Measurements from ENCODE around the gene MOK. TPM values are rescaled to one million over a fixed set of nuclear protein-coding genes. Genes with fewer than 3 reads are reported as not detected.

The MOK gene
- total and polyA plus RNA-seq, 9 donors, result 8.6 to 14.0 (median 9.9) TPM

GRCh38 chr14:102234331-102235264 lies 70.4 kb downstream of the MOK start:
- WGBS (ENCODE audit: insufficient coverage), result 66% methylated on average over 32 of the region's 34 CpGs
- no peaks in the 10 kb centered on the region for H3K9me3 ChIP-seq (replicated peaks; ENCODE audit: control insufficient read depth, low read depth, low read length)
- H3K27ac ChIP-seq (ENCODE audit: low read length), result no peak overlapping the region
- H3K36me3 ChIP-seq (ENCODE audit: control insufficient read depth, insufficient read depth, low read length), result peaks cover 3% of the 10 kb centered on the region
- H3K4me1 ChIP-seq (ENCODE audit: control insufficient read depth, insufficient read depth, low read length), result peaks cover 2% of the 10 kb centered on the region
- DNase-seq, result no peak
- no peaks in the 10 kb centered on the region for H3K27me3 ChIP-seq (ENCODE audit: control insufficient read depth, insufficient read depth, low read length)
- H3K4me3 ChIP-seq (ENCODE audit: low read length), result peak overlapping the region; percentile 15

DNA sequence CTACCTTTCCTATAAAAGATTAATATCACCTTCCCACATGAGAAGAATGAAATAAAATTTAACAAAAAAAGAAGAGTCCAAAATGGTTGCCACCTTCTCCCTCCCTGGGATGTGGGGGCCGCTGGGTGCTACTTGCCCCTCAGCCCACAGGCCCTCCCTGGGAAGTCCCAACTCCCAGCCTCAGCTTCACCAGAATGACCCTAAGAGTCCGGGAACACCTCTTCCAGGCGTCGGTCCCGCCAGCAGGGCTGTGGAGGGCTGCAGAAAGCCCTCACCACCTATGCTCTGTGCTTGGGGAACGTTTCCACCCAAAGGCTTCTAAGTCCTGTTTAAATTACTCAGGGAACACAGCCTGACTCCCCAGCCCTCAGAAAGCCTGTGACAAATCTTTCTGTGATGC lies 71.9 kb downstream of the MOK start:
- H3K36me3 ChIP-seq (ENCODE audit: control insufficient read depth, insufficient read depth, low read length), result peaks cover 5% of the 10 kb centered on the region
- 90% methylated on average over 6 of the region's 6 CpGs for WGBS (ENCODE audit: insufficient coverage)
- no peak overlapping the region for H3K27ac ChIP-seq (ENCODE audit: low read length)
- peaks cover 2% of the 10 kb centered on the region for H3K4me1 ChIP-seq (ENCODE audit: control insufficient read depth, insufficient read depth, low read length)
- H3K27me3 ChIP-seq (ENCODE audit: control insufficient read depth, insufficient read depth, low read length), result no peaks in the 10 kb centered on the region
- H3K4me3 ChIP-seq (ENCODE audit: low read length), result no peak overlapping the region
- DNase-seq, result no peak
- no peaks in the 10 kb centered on the region for H3K9me3 ChIP-seq (replicated peaks; ENCODE audit: control insufficient read depth, low read depth, low read length)

DNA sequence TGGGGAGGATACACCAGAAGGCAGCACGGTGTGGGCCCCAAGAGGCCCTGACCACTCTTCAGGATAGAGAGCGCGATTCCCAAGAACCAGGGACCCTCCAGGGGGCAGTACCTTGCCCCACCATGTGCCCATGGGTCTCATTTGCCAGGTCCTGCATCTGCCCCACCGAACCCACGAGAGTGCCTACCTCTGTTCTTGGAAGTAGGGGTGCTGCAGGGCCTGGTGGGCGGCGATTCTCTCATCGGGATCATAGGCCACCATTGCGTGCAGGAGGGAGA lies 72.7 kb downstream of the MOK start:
- no peak overlapping the region for H3K4me3 ChIP-seq (ENCODE audit: low read length)
- WGBS (ENCODE audit: insufficient coverage), result 80% methylated on average over 6 of the region's 9 CpGs

DNA sequence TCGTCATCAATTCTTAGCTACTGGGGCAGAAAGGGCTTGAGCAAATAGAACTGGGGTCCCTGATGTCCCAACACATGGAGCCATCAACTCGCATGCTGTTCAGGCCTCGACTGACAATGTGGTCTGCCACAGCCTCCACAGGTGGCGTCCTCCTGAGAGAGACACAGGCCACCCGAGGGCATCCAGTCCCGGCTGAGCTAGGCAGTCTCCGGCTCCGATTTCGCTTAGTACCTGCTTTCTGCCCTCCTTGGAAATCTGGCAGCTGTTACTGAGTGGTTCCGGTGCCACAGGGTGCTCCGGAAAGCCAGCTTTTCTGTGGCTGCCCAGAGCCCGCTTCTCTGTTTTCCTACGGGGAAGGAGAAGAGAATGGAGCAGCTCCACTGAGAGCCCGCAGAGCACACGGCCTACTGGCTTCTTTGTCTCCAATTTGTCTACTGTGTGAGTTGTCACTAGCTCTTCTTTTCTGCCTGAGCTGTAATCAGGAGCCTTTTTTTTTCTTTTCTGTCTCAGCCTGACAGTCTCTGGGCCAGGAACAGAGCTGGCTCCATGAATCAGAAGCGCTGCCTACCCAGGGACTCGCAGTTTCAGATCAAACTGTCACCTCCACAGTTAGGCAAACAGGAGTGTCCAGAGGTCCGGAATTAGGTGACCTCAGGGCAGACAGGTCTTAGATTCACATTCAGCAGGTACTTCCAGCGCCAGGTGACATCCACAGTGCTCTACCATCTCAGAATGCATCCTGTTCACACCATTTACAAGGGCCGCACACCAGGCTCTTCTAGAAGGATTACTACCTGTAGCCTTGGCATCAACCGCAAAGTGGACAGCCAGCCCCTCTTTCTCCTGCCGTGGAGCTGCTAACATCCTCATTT lies 73.3 kb downstream of the MOK start:
- peaks cover 5% of the 10 kb centered on the region for H3K36me3 ChIP-seq (ENCODE audit: control insufficient read depth, insufficient read depth, low read length)
- H3K4me1 ChIP-seq (ENCODE audit: control insufficient read depth, insufficient read depth, low read length), result peaks cover 12% of the 10 kb centered on the region
- no peak overlapping the region for H3K27ac ChIP-seq (ENCODE audit: low read length)
- no peaks in the 10 kb centered on the region for H3K27me3 ChIP-seq (ENCODE audit: control insufficient read depth, insufficient read depth, low read length)
- no peaks in the 10 kb centered on the region for H3K9me3 ChIP-seq (replicated peaks; ENCODE audit: control insufficient read depth, low read depth, low read length)
- 82% methylated on average over 18 of the region's 22 CpGs for WGBS (ENCODE audit: insufficient coverage)
- no peak for DNase-seq
- H3K4me3 ChIP-seq (ENCODE audit: low read length), result no peak overlapping the region

More for the DNA sequence above, 72.7 kb downstream of the MOK start:
- H3K4me1 ChIP-seq (ENCODE audit: control insufficient read depth, insufficient read depth, low read length), result peaks cover 7% of the 10 kb centered on the region
- DNase-seq, result no peak
- H3K27me3 ChIP-seq (ENCODE audit: control insufficient read depth, insufficient read depth, low read length), result no peaks in the 10 kb centered on the region
- H3K36me3 ChIP-seq (ENCODE audit: control insufficient read depth, insufficient read depth, low read length), result peaks cover 5% of the 10 kb centered on the region
- H3K9me3 ChIP-seq (replicated peaks; ENCODE audit: control insufficient read depth, low read depth, low read length), result no peaks in the 10 kb centered on the region
- H3K27ac ChIP-seq (ENCODE audit: low read length), result no peak overlapping the region

DNA sequence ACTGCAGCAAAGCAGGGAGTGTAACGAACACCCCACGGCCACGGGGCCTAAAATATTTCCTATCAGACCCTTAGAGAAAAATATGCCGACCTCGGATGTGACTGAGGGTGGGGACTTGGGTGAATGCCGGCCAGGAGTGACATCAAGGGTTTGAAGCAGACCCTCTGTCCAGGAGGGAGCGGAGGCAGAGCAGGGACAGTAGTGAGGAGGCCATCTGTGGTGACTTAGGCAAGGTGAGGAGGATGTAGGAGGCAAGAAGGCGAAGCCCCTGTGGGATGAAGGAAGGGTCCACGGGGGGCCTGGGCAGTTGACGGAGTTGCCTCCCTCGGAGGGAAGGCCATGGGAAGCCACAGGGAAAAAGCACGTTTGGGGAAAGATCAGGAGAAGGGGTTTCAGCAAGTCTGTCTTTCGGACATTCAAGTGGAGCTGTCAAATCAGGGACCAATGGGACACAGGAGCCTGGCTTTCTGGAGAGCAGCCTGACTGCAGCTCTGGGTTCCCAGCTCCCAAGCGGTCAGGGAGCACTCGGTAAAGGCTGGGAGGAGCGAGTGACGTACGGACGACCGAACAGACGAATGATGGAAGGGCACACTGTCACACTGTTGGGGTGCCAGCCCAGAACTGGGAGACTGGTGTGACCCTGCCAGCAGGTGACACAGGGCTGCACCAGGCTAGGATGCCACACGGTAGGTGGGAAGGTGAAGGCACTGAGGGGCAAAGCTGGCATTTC lies 74.3 kb downstream of the MOK start:
- 89% methylated on average over 20 of the region's 22 CpGs for WGBS (ENCODE audit: insufficient coverage)
- no peak overlapping the region for H3K4me3 ChIP-seq (ENCODE audit: low read length)
- H3K27me3 ChIP-seq (ENCODE audit: control insufficient read depth, insufficient read depth, low read length), result no peaks in the 10 kb centered on the region
- H3K9me3 ChIP-seq (replicated peaks; ENCODE audit: control insufficient read depth, low read depth, low read length), result no peaks in the 10 kb centered on the region
- peaks cover 23% of the 10 kb centered on the region for H3K4me1 ChIP-seq (ENCODE audit: control insufficient read depth, insufficient read depth, low read length)
- no peak overlapping the region for H3K27ac ChIP-seq (ENCODE audit: low read length)
- no peak for DNase-seq
- H3K36me3 ChIP-seq (ENCODE audit: control insufficient read depth, insufficient read depth, low read length), result peaks cover 9% of the 10 kb centered on the region

GRCh38 chr14:102229739-102230092 lies 75.2 kb downstream of the MOK start:
- no peak for DNase-seq
- Histone ChIP-seq H3K4me3 (ENCODE audit: low read length) (no peak overlapping the region), H3K27ac (ENCODE audit: low read length) (no peak overlapping the region), H3K36me3 (ENCODE audit: control insufficient read depth, insufficient read depth, low read length) (peaks cover 14% of the 10 kb centered on the region), H3K27me3 (ENCODE audit: control insufficient read depth, insufficient read depth, low read length) (no peaks in the 10 kb centered on the region), H3K9me3 (replicated peaks; ENCODE audit: control insufficient read depth, low read depth, low read length) (no peaks in the 10 kb centered on the region), H3K4me1 (ENCODE audit: control insufficient read depth, insufficient read depth, low read length) (peaks cover 22% of the 10 kb centered on the region)
- WGBS (ENCODE audit: insufficient coverage), result 84% methylated on average over 8 of the region's 9 CpGs

GRCh38 chr14:102229071-102229738 lies 75.8 kb downstream of the MOK start:
- Histone ChIP-seq H3K27me3 (ENCODE audit: control insufficient read depth, insufficient read depth, low read length) (no peaks in the 10 kb centered on the region), H3K9me3 (replicated peaks; ENCODE audit: control insufficient read depth, low read depth, low read length) (no peaks in the 10 kb centered on the region), H3K4me1 (ENCODE audit: control insufficient read depth, insufficient read depth, low read length) (peaks cover 22% of the 10 kb centered on the region), H3K27ac (ENCODE audit: low read length) (no peak overlapping the region), H3K4me3 (ENCODE audit: low read length) (no peak overlapping the region), H3K36me3 (ENCODE audit: control insufficient read depth, insufficient read depth, low read length) (peaks cover 14% of the 10 kb centered on the region)
- DNase-seq, result no peak
- WGBS (ENCODE audit: insufficient coverage), result 95% methylated on average over 42 of the region's 43 CpGs

DNA sequence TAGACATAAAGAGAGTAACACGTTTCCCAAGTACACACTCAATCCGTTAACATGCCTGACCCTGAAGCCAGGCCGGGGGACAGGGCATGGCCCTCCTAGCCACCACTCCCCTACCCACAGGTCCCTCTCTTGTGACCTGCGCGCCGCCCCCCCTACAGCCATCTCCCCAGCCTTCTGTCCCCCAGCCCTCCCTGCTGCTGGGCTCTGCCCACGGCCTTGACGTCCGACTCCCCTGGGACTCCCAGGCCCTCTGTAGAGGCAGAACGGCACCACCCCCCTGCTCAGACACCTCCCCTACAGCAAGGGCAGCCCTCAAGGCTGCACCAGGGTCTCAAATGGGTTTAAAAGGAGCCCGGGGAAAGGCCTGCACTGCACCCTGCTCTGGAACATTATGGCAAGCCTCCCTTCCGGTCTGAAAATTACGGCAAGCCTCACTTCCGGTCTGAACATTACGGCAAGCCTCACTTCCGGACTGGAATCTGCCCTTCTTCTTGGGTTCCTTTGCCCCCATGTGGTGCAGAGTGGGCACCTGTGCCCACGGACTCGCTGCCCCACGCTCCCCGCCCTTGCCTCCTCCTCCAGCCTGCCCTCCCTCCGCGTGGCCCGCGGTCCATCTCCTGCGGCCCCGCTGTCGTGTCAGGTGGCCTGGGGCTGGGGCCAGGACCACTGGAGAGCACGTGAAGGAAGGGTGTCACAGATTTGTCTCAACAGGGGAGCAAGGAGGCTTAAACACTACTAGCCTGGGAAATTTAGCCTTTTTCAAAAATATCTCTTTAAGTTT lies 77.6 kb downstream of the MOK start:
- Histone ChIP-seq H3K4me3 (ENCODE audit: low read length) (no peak overlapping the region), H3K36me3 (ENCODE audit: control insufficient read depth, insufficient read depth, low read length) (peaks cover 18% of the 10 kb centered on the region)
- DNase-seq, result no peak

More for the DNA sequence above, 77.6 kb downstream of the MOK start:
- no peaks in the 10 kb centered on the region for H3K9me3 ChIP-seq (replicated peaks; ENCODE audit: control insufficient read depth, low read depth, low read length)
- peak overlapping the region; percentile 31 for H3K27ac ChIP-seq (ENCODE audit: low read length)
- peaks cover 22% of the 10 kb centered on the region for H3K4me1 ChIP-seq (ENCODE audit: control insufficient read depth, insufficient read depth, low read length)
- WGBS (ENCODE audit: insufficient coverage), result 67% methylated on average over 20 of the region's 28 CpGs
- no peaks in the 10 kb centered on the region for H3K27me3 ChIP-seq (ENCODE audit: control insufficient read depth, insufficient read depth, low read length)

Measured in muscle of leg (tissue), 11 donors.